ENCODE results near the gene CBR1.

The CBR1 gene

DNA sequence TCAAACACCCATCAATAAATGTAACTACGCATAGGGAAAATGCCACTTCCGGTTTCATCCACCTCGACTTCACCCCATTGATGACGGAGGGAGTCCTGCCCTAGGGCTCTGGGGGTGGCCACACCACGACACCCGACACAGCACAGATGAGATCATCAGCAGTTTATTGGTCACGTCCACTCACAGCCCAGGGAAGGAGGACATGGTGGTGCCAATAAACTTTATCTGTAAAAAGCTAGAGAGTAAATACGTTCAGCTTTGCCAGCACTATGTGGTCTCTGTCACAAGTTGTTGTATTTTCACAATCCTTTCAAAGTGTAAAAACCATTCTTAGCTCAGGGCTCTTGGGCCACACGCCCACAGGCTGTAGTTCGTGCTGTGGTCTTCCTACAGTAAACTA lies 25.8 kb upstream of the CBR1 start:
- no peak overlapping the region for H3K4me2 ChIP-seq (ENCODE audit: insufficient read depth, low read length, poor library complexity, severe bottlenecking)
- no peak overlapping the region for H2BK15ac ChIP-seq (ENCODE audit: low read length)
- no CpG with 5 or more reads among the region's 10 CpGs for WGBS, 2 donors (ENCODE audit: extremely low coverage in 2 of 2, insufficient read length in 2 of 2, insufficient replicate concordance in 1 of 2)
- H2BK5ac ChIP-seq (ENCODE audit: low read length) = no peak overlapping the region
- H3K4me1 ChIP-seq (ENCODE audit: control insufficient read depth in 2 of 2, insufficient read depth in 1 of 2, low read depth in 1 of 2, low read length in 2 of 2) = no peaks in the 10 kb centered on the region
- no peaks in the 10 kb centered on the region for H3K9me3 ChIP-seq (replicated peaks in 1 of 2; ENCODE audit: control insufficient read depth in 2 of 2, insufficient read depth in 1 of 2, low read depth in 1 of 2, low read length in 2 of 2)
- no peak overlapping the region for H3K14ac ChIP-seq (ENCODE audit: low read length)
- no peak overlapping the region for H2AK5ac ChIP-seq (ENCODE audit: low read depth, low read length)
- no peak overlapping the region for H3K27ac ChIP-seq (replicated peaks; ENCODE audit: low read length)
- no peak overlapping the region for H4K91ac ChIP-seq (ENCODE audit: low read depth, low read length, poor library complexity)
- H3K4ac ChIP-seq (ENCODE audit: low read length) = no peak overlapping the region
- no peak overlapping the region for H3K4me3 ChIP-seq (ENCODE audit: low read length in 2 of 2)
- H2BK12ac ChIP-seq (ENCODE audit: low read length) = no peak overlapping the region
- no peaks in the 10 kb centered on the region for H3K79me1 ChIP-seq (ENCODE audit: low read depth, low read length)
- no peak overlapping the region for H3K18ac ChIP-seq (ENCODE audit: low read length)
- no peak for DNase-seq (ENCODE audit: low spot score)
- H4K8ac ChIP-seq (ENCODE audit: low read depth, low read length) = no peak overlapping the region
- H3K23ac ChIP-seq (ENCODE audit: low read depth, low read length, poor library complexity) = no peak overlapping the region
- H3K9ac ChIP-seq (ENCODE audit: low read depth, low read length, poor library complexity) = no peak overlapping the region
- peaks cover 32 to 92% of the 10 kb centered on the region in 2 donors for H3K36me3 ChIP-seq (replicated peaks in 1 of 2; ENCODE audit: control insufficient read depth in 2 of 2, insufficient read depth in 2 of 2, low read length in 2 of 2)
- no peaks in the 10 kb centered on the region for H3K27me3 ChIP-seq (ENCODE audit: control insufficient read depth in 3 of 3, insufficient read depth in 3 of 3, low read depth in 1 of 3, low read length in 3 of 3)
- H2BK120ac ChIP-seq (ENCODE audit: low read depth, low read length) = no peak overlapping the region
- no peak overlapping the region for H2AFZ ChIP-seq (ENCODE audit: low read length)

GRCh38 chr21:36045993-36046392 lies 23.8 kb upstream of the CBR1 start:
- H4K91ac ChIP-seq (ENCODE audit: low read depth, low read length, poor library complexity) = no peak overlapping the region
- no peak for DNase-seq (ENCODE audit: low spot score)
- no peak overlapping the region for H3K18ac ChIP-seq (ENCODE audit: low read length)
- no peak overlapping the region for H2AK5ac ChIP-seq (ENCODE audit: low read depth, low read length)
- H3K4me1 ChIP-seq (ENCODE audit: control insufficient read depth in 2 of 2, insufficient read depth in 1 of 2, low read depth in 1 of 2, low read length in 2 of 2) = no peaks in the 10 kb centered on the region
- no peak overlapping the region for H4K8ac ChIP-seq (ENCODE audit: low read depth, low read length)
- no peak overlapping the region for H2BK120ac ChIP-seq (ENCODE audit: low read depth, low read length)
- H2AFZ ChIP-seq (ENCODE audit: low read length) = no peak overlapping the region
- H3K36me3 ChIP-seq (replicated peaks in 1 of 2; ENCODE audit: control insufficient read depth in 2 of 2, insufficient read depth in 2 of 2, low read length in 2 of 2) = peaks cover 33 to 95% of the 10 kb centered on the region in 2 donors
- no peaks in the 10 kb centered on the region for H3K79me1 ChIP-seq (ENCODE audit: low read depth, low read length)
- H3K23ac ChIP-seq (ENCODE audit: low read depth, low read length, poor library complexity) = no peak overlapping the region
- no peak overlapping the region for H3K4me2 ChIP-seq (ENCODE audit: insufficient read depth, low read length, poor library complexity, severe bottlenecking)
- no peak overlapping the region for H2BK12ac ChIP-seq (ENCODE audit: low read length)
- no peak overlapping the region for H3K14ac ChIP-seq (ENCODE audit: low read length)
- no peak overlapping the region for H3K9ac ChIP-seq (ENCODE audit: low read depth, low read length, poor library complexity)
- H3K4me3 ChIP-seq (ENCODE audit: low read length in 2 of 2) = no peak overlapping the region
- no peaks in the 10 kb centered on the region for H3K9me3 ChIP-seq (replicated peaks in 1 of 2; ENCODE audit: control insufficient read depth in 2 of 2, insufficient read depth in 1 of 2, low read depth in 1 of 2, low read length in 2 of 2)
- H3K27me3 ChIP-seq (ENCODE audit: control insufficient read depth in 3 of 3, insufficient read depth in 3 of 3, low read depth in 1 of 3, low read length in 3 of 3) = no peaks in the 10 kb centered on the region
- H2BK5ac ChIP-seq (ENCODE audit: low read length) = no peak overlapping the region
- H2BK15ac ChIP-seq (ENCODE audit: low read length) = no peak overlapping the region
- H3K4ac ChIP-seq (ENCODE audit: low read length) = no peak overlapping the region
- no peak overlapping the region for H3K27ac ChIP-seq (replicated peaks; ENCODE audit: low read length)
- WGBS, 2 donors (ENCODE audit: extremely low coverage in 2 of 2, insufficient read length in 2 of 2, insufficient replicate concordance in 1 of 2) = no CpG with 5 or more reads among the region's 1 CpG

DNA sequence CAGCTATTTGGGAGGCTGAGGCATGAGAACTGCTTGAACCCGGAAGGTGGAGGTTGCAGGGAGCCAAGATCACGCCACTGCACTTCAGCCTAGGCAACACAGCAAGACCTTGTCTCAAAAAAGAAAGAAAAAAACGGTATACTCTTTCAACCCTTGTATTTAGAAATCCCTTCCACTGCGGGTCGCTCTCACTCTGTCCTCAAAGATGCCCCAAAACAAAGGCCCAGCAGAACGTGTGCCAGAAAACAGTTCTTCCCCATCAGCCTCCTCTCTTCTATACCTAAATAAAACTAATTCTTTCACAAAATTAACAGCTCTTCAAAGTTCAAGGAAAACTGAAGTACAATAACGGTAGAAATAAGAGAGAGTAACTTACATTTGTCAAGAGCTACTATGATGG lies 22.7 kb upstream of the CBR1 start:
- Histone ChIP-seq H2AFZ (ENCODE audit: low read length) (no peak overlapping the region), H4K91ac (ENCODE audit: low read depth, low read length, poor library complexity) (no peak overlapping the region), H3K4me2 (ENCODE audit: insufficient read depth, low read length, poor library complexity, severe bottlenecking) (no peak overlapping the region), H3K4me3 (ENCODE audit: low read length in 2 of 2) (no peak overlapping the region), H3K9ac (ENCODE audit: low read depth, low read length, poor library complexity) (no peak overlapping the region), H3K4me1 (ENCODE audit: control insufficient read depth in 2 of 2, insufficient read depth in 1 of 2, low read depth in 1 of 2, low read length in 2 of 2) (no peaks in the 10 kb centered on the region), H2BK15ac (ENCODE audit: low read length) (no peak overlapping the region), H3K27ac (replicated peaks; ENCODE audit: low read length) (no peak overlapping the region), H3K4ac (ENCODE audit: low read length) (no peak overlapping the region), H2BK120ac (ENCODE audit: low read depth, low read length) (no peak overlapping the region), H2BK5ac (ENCODE audit: low read length) (no peak overlapping the region), H3K9me3 (replicated peaks in 1 of 2; ENCODE audit: control insufficient read depth in 2 of 2, insufficient read depth in 1 of 2, low read depth in 1 of 2, low read length in 2 of 2) (no peaks in the 10 kb centered on the region), H2BK12ac (ENCODE audit: low read length) (no peak overlapping the region), H3K18ac (ENCODE audit: low read length) (no peak overlapping the region), H3K36me3 (replicated peaks in 1 of 2; ENCODE audit: control insufficient read depth in 2 of 2, insufficient read depth in 2 of 2, low read length in 2 of 2) (peaks cover 31 to 95% of the 10 kb centered on the region in 2 donors), H3K79me1 (ENCODE audit: low read depth, low read length) (no peaks in the 10 kb centered on the region), H3K27me3 (ENCODE audit: control insufficient read depth in 3 of 3, insufficient read depth in 3 of 3, low read depth in 1 of 3, low read length in 3 of 3) (no peaks in the 10 kb centered on the region), H3K23ac (ENCODE audit: low read depth, low read length, poor library complexity) (no peak overlapping the region), H2AK5ac (ENCODE audit: low read depth, low read length) (no peak overlapping the region), H4K8ac (ENCODE audit: low read depth, low read length) (no peak overlapping the region), H3K14ac (ENCODE audit: low read length) (no peak overlapping the region)
- no peak for DNase-seq (ENCODE audit: low spot score)
- WGBS, 2 donors (ENCODE audit: extremely low coverage in 2 of 2, insufficient read length in 2 of 2, insufficient replicate concordance in 1 of 2) = no CpG with 5 or more reads among the region's 7 CpGs

DNA sequence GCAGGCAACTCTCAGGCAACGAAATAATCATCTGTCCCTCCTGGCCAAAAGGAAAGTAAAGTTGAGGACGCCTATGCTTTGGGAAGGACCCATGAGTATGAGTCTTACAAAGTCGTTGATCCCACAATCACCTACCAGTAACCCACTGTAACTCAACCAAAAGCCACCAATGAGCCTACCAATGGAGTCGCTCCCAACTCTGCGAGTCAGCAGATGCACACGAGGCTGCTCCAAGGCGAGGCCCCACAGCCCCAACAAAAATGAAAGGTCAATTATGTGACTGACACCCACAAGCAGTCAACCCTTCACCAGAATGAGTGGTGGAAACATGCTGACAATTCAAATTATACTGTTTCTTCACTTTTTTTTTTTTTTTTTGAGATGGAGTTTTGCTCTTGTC lies 21.5 kb upstream of the CBR1 start:
- no peak overlapping the region for H2BK12ac ChIP-seq (ENCODE audit: low read length)
- no peak overlapping the region for H3K4me3 ChIP-seq (ENCODE audit: low read length in 2 of 2)
- H3K4me1 ChIP-seq (ENCODE audit: control insufficient read depth in 2 of 2, insufficient read depth in 1 of 2, low read depth in 1 of 2, low read length in 2 of 2) = no peaks in the 10 kb centered on the region
- no peak overlapping the region for H2BK15ac ChIP-seq (ENCODE audit: low read length)
- WGBS, 2 donors (ENCODE audit: extremely low coverage in 2 of 2, insufficient read length in 2 of 2, insufficient replicate concordance in 1 of 2) = no CpG with 5 or more reads among the region's 7 CpGs
- H3K4ac ChIP-seq (ENCODE audit: low read length) = no peak overlapping the region
- H3K27me3 ChIP-seq (ENCODE audit: control insufficient read depth in 3 of 3, insufficient read depth in 3 of 3, low read depth in 1 of 3, low read length in 3 of 3) = no peaks in the 10 kb centered on the region
- peaks cover 34 to 96% of the 10 kb centered on the region in 2 donors for H3K36me3 ChIP-seq (replicated peaks in 1 of 2; ENCODE audit: control insufficient read depth in 2 of 2, insufficient read depth in 2 of 2, low read length in 2 of 2)
- H3K23ac ChIP-seq (ENCODE audit: low read depth, low read length, poor library complexity) = no peak overlapping the region
- H3K18ac ChIP-seq (ENCODE audit: low read length) = no peak overlapping the region
- H3K14ac ChIP-seq (ENCODE audit: low read length) = no peak overlapping the region
- no peak overlapping the region for H2AK5ac ChIP-seq (ENCODE audit: low read depth, low read length)
- H2AFZ ChIP-seq (ENCODE audit: low read length) = no peak overlapping the region
- H4K91ac ChIP-seq (ENCODE audit: low read depth, low read length, poor library complexity) = no peak overlapping the region
- DNase-seq (ENCODE audit: low spot score) = no peak
- H2BK5ac ChIP-seq (ENCODE audit: low read length) = no peak overlapping the region
- no peaks in the 10 kb centered on the region for H3K79me1 ChIP-seq (ENCODE audit: low read depth, low read length)
- no peak overlapping the region for H3K4me2 ChIP-seq (ENCODE audit: insufficient read depth, low read length, poor library complexity, severe bottlenecking)
- H3K9me3 ChIP-seq (replicated peaks in 1 of 2; ENCODE audit: control insufficient read depth in 2 of 2, insufficient read depth in 1 of 2, low read depth in 1 of 2, low read length in 2 of 2) = no peaks in the 10 kb centered on the region
- no peak overlapping the region for H3K27ac ChIP-seq (replicated peaks; ENCODE audit: low read length)
- no peak overlapping the region for H2BK120ac ChIP-seq (ENCODE audit: low read depth, low read length)
- no peak overlapping the region for H3K9ac ChIP-seq (ENCODE audit: low read depth, low read length, poor library complexity)
- H4K8ac ChIP-seq (ENCODE audit: low read depth, low read length) = no peak overlapping the region
